Stimulated activated CD4-positive, alpha-beta T cell treated with anti-CD3 and anti-CD28 coated beads, Interleukin-12 subunit alpha, Interleukin-12 subunit beta, amount 100 ng/mL, for 24 hours (primary cell): ENCODE data around the gene GPSM1.

Source experiments
- DNase-seq, 2 experiments: peaks; one replicate each; pipeline ENCODE4 v3.0.0-alpha.2; 2020; ENCODE audit warnings: low read depth in 2 of 2

Gene GPSM1

GRCh38 chr9:136331556-136332481 lies 4.5 kb downstream of the GPSM1 start:
- DNase-seq = no peak

GRCh38 chr9:136332482-136332983 lies 5.2 kb downstream of the GPSM1 start:
- DNase-seq = no peak

GRCh38 chr9:136333045-136333444 lies 5.7 kb downstream of the GPSM1 start:
- no peak for DNase-seq

- DNase-seq = no peak
These were observed 6.1 kb downstream of the GPSM1 start for GRCh38 chr9:136333486-136333885.

- DNase-seq = no peak
These were observed 7.2 kb downstream of the GPSM1 start for GRCh38 chr9:136334541-136334940.

GRCh38 chr9:136335296-136336155 lies 8.2 kb downstream of the GPSM1 start:
- no peak for DNase-seq

- DNase-seq = no peak
These were observed 9.0 kb downstream of the GPSM1 start for GRCh38 chr9:136336156-136336870.

GRCh38 chr9:136336881-136337280 lies 9.5 kb downstream of the GPSM1 start:
- DNase-seq = no peak

- no peak for DNase-seq
These were observed 10.4 kb downstream of the GPSM1 start for GRCh38 chr9:136337416-136338395.

GRCh38 chr9:136338511-136338910 lies 11.2 kb downstream of the GPSM1 start:
- DNase-seq = no peak

GRCh38 chr9:136339173-136339957 lies 12.0 kb downstream of the GPSM1 start:
- no peak for DNase-seq

GRCh38 chr9:136339958-136340310 lies 12.6 kb downstream of the GPSM1 start:
- no peak for DNase-seq

GRCh38 chr9:136340356-136341041 lies 13.2 kb downstream of the GPSM1 start:
- DNase-seq = no peak

GRCh38 chr9:136341042-136341655 lies 13.8 kb downstream of the GPSM1 start:
- no peak for DNase-seq

GRCh38 chr9:136341769-136342168 lies 14.4 kb downstream of the GPSM1 start:
- no peak for DNase-seq

- DNase-seq = peak; percentile 40 to 60
These were observed 15.1 kb downstream of the GPSM1 start for GRCh38 chr9:136342181-136343120.

GRCh38 chr9:136343121-136343883 lies 16.0 kb downstream of the GPSM1 start:
- DNase-seq = no peak
